Spleen (tissue), 7 donors: ENCODE results near the gene ADPRH.

Experiments
- POLR2A ChIP-seq, 3 donors: fragments of 450-650 bp; IDR thresholded peaks; one replicate each; pipeline ENCODE4 v1.5.1; 2017; ENCODE audit warnings: antibody characterized with exemption in 3 of 3, mild to moderate bottlenecking in 1 of 3
- POLR2AphosphoS5 ChIP-seq, 3 donors: sonication (generic); formaldehyde crosslinking; IDR thresholded peaks; one replicate each; pipeline ENCODE4 v1.5.1; 2017; ENCODE audit warnings: antibody characterized with exemption in 3 of 3
- TF ChIP-seq, protein P1 (sequence below), 11 experiments: fragments of 200-600 bp in 7 of 11; fragments of 450-650 bp in 4 of 11; sonication (generic) in 4 of 11; IDR thresholded peaks in 8 of 11; conservative IDR thresholded peaks in 3 of 11; 1 replicate in 7 of 11; 2 replicates in 4 of 11; pipeline versions ENCODE4 v1.4.0 to v1.8.0; 2016 to 2021; ENCODE audit warnings: antibody characterized with exemption in 11 of 11, inconsistent platforms in 4 of 11, mild to moderate bottlenecking in 1 of 11
- donor health status: DM: no; HTN: no; CAD: no; lungs with moderate emphysema.
- donor health status: DM: no; HTN: no; CAD: no.
- donor health status: DM: no; HTN: no; CAD: no.

DNA sequence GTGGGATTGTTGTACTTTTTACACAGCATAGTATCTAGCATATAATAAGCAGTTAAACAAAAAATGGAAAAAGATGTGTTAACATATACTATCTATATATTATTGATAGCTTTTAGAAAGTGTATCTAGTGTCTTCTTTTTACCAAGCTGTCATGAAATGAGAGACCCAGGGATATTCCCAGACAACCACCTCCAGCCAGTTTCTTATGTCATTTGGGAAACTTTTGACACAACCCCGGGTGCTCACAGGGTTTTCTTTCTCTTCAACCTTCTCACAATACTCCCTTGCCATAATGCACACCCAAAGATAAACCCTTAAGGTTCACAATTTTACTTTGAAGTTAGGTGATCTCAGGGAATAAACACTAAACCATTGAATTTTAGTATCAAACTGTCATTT is 13.6 kb downstream of the ADPRH start:
- TF ChIP-seq, protein P1, sequence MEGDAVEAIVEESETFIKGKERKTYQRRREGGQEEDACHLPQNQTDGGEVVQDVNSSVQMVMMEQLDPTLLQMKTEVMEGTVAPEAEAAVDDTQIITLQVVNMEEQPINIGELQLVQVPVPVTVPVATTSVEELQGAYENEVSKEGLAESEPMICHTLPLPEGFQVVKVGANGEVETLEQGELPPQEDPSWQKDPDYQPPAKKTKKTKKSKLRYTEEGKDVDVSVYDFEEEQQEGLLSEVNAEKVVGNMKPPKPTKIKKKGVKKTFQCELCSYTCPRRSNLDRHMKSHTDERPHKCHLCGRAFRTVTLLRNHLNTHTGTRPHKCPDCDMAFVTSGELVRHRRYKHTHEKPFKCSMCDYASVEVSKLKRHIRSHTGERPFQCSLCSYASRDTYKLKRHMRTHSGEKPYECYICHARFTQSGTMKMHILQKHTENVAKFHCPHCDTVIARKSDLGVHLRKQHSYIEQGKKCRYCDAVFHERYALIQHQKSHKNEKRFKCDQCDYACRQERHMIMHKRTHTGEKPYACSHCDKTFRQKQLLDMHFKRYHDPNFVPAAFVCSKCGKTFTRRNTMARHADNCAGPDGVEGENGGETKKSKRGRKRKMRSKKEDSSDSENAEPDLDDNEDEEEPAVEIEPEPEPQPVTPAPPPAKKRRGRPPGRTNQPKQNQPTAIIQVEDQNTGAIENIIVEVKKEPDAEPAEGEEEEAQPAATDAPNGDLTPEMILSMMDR (IDR thresholded peaks at IDR 0.05 in 8 of 11, conservative IDR thresholded peaks at IDR 0.05 in 3 of 11): no peak
- no peak for TF ChIP-seq POLR2AphosphoS5 (IDR thresholded peaks at IDR 0.05)
- TF ChIP-seq POLR2A (IDR thresholded peaks at IDR 0.05): no peak
